ENCODE data around the gene CFAP97D1.

DNA sequence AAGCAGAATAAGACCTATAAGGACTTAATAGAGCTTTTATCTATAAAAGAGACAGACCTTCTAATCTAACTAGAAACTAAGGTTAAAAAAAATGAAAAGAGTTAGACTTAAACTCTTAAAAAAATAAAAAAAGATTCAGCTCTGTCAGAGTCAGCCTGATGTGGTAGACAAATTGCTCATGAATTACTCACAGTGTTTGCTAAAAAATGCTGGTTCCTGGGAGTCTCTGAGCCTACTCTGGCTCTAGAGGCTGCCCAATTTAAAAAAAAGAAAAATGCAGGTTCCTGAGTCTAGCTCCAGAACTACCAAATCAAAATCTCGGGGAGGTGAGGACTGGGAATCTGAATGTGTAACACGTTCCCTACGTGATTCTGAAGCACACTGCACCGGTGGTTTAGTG lies 39.7 kb upstream of the CFAP97D1 start:
- TF ChIP-seq, protein P1, sequence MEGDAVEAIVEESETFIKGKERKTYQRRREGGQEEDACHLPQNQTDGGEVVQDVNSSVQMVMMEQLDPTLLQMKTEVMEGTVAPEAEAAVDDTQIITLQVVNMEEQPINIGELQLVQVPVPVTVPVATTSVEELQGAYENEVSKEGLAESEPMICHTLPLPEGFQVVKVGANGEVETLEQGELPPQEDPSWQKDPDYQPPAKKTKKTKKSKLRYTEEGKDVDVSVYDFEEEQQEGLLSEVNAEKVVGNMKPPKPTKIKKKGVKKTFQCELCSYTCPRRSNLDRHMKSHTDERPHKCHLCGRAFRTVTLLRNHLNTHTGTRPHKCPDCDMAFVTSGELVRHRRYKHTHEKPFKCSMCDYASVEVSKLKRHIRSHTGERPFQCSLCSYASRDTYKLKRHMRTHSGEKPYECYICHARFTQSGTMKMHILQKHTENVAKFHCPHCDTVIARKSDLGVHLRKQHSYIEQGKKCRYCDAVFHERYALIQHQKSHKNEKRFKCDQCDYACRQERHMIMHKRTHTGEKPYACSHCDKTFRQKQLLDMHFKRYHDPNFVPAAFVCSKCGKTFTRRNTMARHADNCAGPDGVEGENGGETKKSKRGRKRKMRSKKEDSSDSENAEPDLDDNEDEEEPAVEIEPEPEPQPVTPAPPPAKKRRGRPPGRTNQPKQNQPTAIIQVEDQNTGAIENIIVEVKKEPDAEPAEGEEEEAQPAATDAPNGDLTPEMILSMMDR (IDR thresholded peaks at IDR 0.05) = no peak
- no peak for TF ChIP-seq POLR2A (IDR thresholded peaks at IDR 0.05; ENCODE audit: low read depth)
- TF ChIP-seq POLR2AphosphoS5 (IDR thresholded peaks at IDR 0.05) = no peak
